ENCODE results near the gene CCNI.

The CCNI gene

GRCh38 chr4:77001907-77002306 lies 73.9 kb downstream of the CCNI start:
- no peak for DNase-seq

- DNase-seq, result no peak
Observed at GRCh38 chr4:76998251-76998901, 77.4 kb downstream of the CCNI start.

GRCh38 chr4:76997532-76997931 lies 78.3 kb downstream of the CCNI start:
- DNase-seq, result no peak
